ENCODE data around the gene KCNK13. TPM values are rescaled to one million over a fixed set of nuclear protein-coding genes. Genes with fewer than 3 reads are reported as not detected.
A peak's percentile ranks its signal among the peaks of the same experiment; 100 is the strongest.

The KCNK13 gene
- total RNA-seq, 1 experiment from 2014 or later = not detected

- POLR2A ChIA-PET = interaction anchor here (0.5 kb wide), 1 partner anchor 39 kb away, joined by 3 read pairs; no protein-coding TSS in a partner anchor
- in situ Hi-C loops (cut with HindIII; ENCODE audit: low pct_unique_long_range_greater_than_20kb, low sequenced_read_pairs) (no loop called here), intact Hi-C loops (cut with micrococcal nuclease; ENCODE audit: unreplicated experiment) (no loop called here)
- ATAC-seq (no peak), DNase-seq (ENCODE audit: low read depth, low spot score) (no peak)
- CTCF ChIA-PET = no interaction called here
- no peaks in the 10 kb centered on the region for H3K9me3 ChIP-seq (ENCODE audit: control insufficient read depth, insufficient read depth, low read depth, low read length)
- H3K4me3 ChIP-seq (ENCODE audit: low read depth in 2 of 2, low read length in 2 of 2) = no peak overlapping the region
- no peaks in the 10 kb centered on the region for H3K36me3 ChIP-seq (ENCODE audit: control insufficient read depth, insufficient read depth, low read length)
- H3K4me1 ChIP-seq (ENCODE audit: control insufficient read depth, insufficient read depth, low read length) = no peaks in the 10 kb centered on the region
- BruUV-seq (replicated peaks) = no TSS peak
- H3K27me3 ChIP-seq (ENCODE audit: control insufficient read depth, insufficient read depth, low read length) = 0 out of 2 replicates have a peak, but pooled peaks cover 3% of the 10 kb centered on the region
- no peak overlapping the region for H3K27ac ChIP-seq (ENCODE audit: low read length)
- TF ChIP-seq CTCF (IDR thresholded peaks at IDR 0.05) (no peak), SIN3A (IDR thresholded peaks at IDR 0.05; ENCODE audit: borderline replicate concordance, insufficient read depth, low read depth, low read length) (no peak), TCF7L2 (IDR thresholded peaks at IDR 0.05; ENCODE audit: low read depth, low read length) (no peak), POLR2AphosphoS5 (IDR thresholded peaks at IDR 0.05; ENCODE audit: low read depth, low read length) (no peak), REST (IDR thresholded peaks at IDR 0.05; ENCODE audit: insufficient read depth in 1 of 2, low read depth in 2 of 2, low read length in 1 of 2) (no peak)
Measured at GRCh38 chr14:90107789-90108188, 46.0 kb downstream of the KCNK13 start.

- H3K27me3 ChIP-seq (ENCODE audit: control insufficient read depth, insufficient read depth, low read length) = peaks cover 5% of the 10 kb centered on the region; the same call in 1 of the 2 replicates
- ATAC-seq (no peak), DNase-seq (ENCODE audit: low read depth, low spot score) (no peak)
- in situ Hi-C loops (cut with HindIII; ENCODE audit: low pct_unique_long_range_greater_than_20kb, low sequenced_read_pairs) = no loop called here
- intact Hi-C loops (cut with micrococcal nuclease; ENCODE audit: unreplicated experiment) = loop anchor here (5.0 kb wide), 1 partner anchor 127 kb away; no protein-coding TSS in a partner anchor
- no TSS peak for BruUV-seq (replicated peaks)
- H3K4me3 ChIP-seq (ENCODE audit: low read depth in 2 of 2, low read length in 2 of 2) = no peak overlapping the region
- H3K9me3 ChIP-seq (ENCODE audit: control insufficient read depth, insufficient read depth, low read depth, low read length) = no peaks in the 10 kb centered on the region
- no peaks in the 10 kb centered on the region for H3K4me1 ChIP-seq (ENCODE audit: control insufficient read depth, insufficient read depth, low read length)
- POLR2A ChIA-PET = no interaction called here
- CTCF ChIA-PET = no interaction called here
- no peak for TF ChIP-seq SIN3A (IDR thresholded peaks at IDR 0.05; ENCODE audit: borderline replicate concordance, insufficient read depth, low read depth, low read length)
- no peak for TF ChIP-seq POLR2AphosphoS5 (IDR thresholded peaks at IDR 0.05; ENCODE audit: low read depth, low read length)
- peak; percentile 43 for TF ChIP-seq CTCF (IDR thresholded peaks at IDR 0.05)
- no peak for TF ChIP-seq REST (IDR thresholded peaks at IDR 0.05; ENCODE audit: insufficient read depth in 1 of 2, low read depth in 2 of 2, low read length in 1 of 2)
- no peaks in the 10 kb centered on the region for H3K36me3 ChIP-seq (ENCODE audit: control insufficient read depth, insufficient read depth, low read length)
- no peak overlapping the region for H3K27ac ChIP-seq (ENCODE audit: low read length)
Measured at GRCh38 chr14:90109858-90110257, 48.1 kb downstream of the KCNK13 start.

Measured in Panc1 (cell line).